BE2C (cell line): Measurements from ENCODE around the gene MED28.
A peak's percentile ranks its signal among the peaks of the same experiment; 100 is the strongest.

Source experiments
- DNase-seq: peaks from one replicate; pipeline ENCODE4 v3.0.0-alpha.2; 2020
- H3K27me3 ChIP-seq: fragments of 250-450 bp; sonication (Bioruptor Pico); 2 replicates; pipeline ENCODE4 v1.5.1; 2020; ENCODE audit warnings: mild to moderate bottlenecking
- H3K36me3 ChIP-seq: fragments of 250-450 bp; sonication (Bioruptor Pico); 2 replicates; pipeline ENCODE4 v1.5.1; 2020; ENCODE audit warnings: mild to moderate bottlenecking
- H3K4me1 ChIP-seq: fragments of 250-450 bp; sonication (Bioruptor Pico); 2 replicates; pipeline ENCODE4 v1.5.1; 2020
- H3K4me3 ChIP-seq: 2 replicates; pipeline ENCODE4 v1.5.1; 2011; ENCODE audit warnings: low read depth, low read length
- H3K9me3 ChIP-seq: fragments of 250-450 bp; sonication (Bioruptor Pico); 2 replicates; pipeline ENCODE4 v1.5.1; 2020
- CTCF ChIP-seq: IDR thresholded peaks from 2 replicates; pipeline ENCODE4 v1.5.1; 2012; ENCODE audit warnings: mild to moderate bottlenecking, low read depth, low read length

Gene MED28

GRCh38 chr4:17613761-17614415 lies 553 bp upstream of the MED28 start:
- DNase-seq: peak; percentile 28
- no peaks in the 10 kb centered on the region for H3K4me1 ChIP-seq

DNA sequence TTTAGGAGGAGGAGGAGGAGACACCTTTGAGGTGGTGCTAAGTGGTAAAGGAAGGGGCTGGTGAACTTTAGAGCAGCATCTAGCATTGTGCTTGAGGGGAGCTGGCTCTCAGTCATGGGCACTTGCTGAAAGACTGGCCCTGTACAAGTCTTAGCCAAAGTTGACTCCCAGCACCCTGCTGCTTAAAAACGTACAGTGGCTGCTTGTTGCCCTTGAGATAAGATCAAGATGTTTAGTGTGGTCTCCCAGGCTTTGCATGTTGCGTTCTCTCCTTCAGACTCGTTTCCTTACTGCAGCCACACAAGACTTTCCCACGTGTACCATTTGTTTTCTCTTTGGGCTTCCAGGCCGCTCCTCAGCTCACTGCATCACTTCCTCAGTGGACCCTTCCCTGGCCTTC lies 1.8 kb downstream of the MED28 start:
- Histone ChIP-seq H3K9me3 (no peaks in the 10 kb centered on the region), H3K36me3 (peaks cover 31% of the 10 kb centered on the region), H3K4me3 (no peak overlapping the region), H3K27me3 (no peaks in the 10 kb centered on the region), H3K4me1 (no peaks in the 10 kb centered on the region)
- no peak for TF ChIP-seq CTCF
- no peak for DNase-seq

More at GRCh38 chr4:17613761-17614415, 553 bp upstream of the MED28 start:
- Histone ChIP-seq H3K4me3 (peak overlapping the region; percentile 98), H3K27me3 (no peaks in the 10 kb centered on the region), H3K9me3 (no peaks in the 10 kb centered on the region), H3K36me3 (peaks cover 16% of the 10 kb centered on the region)
- no peak for TF ChIP-seq CTCF

- Histone ChIP-seq H3K36me3 (peaks cover 55% of the 10 kb centered on the region), H3K4me3 (no peak overlapping the region), H3K27me3 (no peaks in the 10 kb centered on the region), H3K4me1 (no peaks in the 10 kb centered on the region), H3K9me3 (no peaks in the 10 kb centered on the region)
- no peak for DNase-seq
- TF ChIP-seq CTCF: no peak
These were observed 4.5 kb downstream of the MED28 start for GRCh38 chr4:17618926-17619325.

GRCh38 chr4:17619416-17620105 lies 5.1 kb downstream of the MED28 start:
- Histone ChIP-seq H3K4me1 (no peaks in the 10 kb centered on the region), H3K36me3 (peaks cover 61% of the 10 kb centered on the region), H3K9me3 (no peaks in the 10 kb centered on the region), H3K4me3 (no peak overlapping the region), H3K27me3 (no peaks in the 10 kb centered on the region)
- no peak for TF ChIP-seq CTCF
- no peak for DNase-seq

GRCh38 chr4:17623451-17624001 lies 9.1 kb downstream of the MED28 start:
- H3K36me3 ChIP-seq: peaks cover 84% of the 10 kb centered on the region
- no peak for DNase-seq
- H3K4me1 ChIP-seq: no peaks in the 10 kb centered on the region
- no peaks in the 10 kb centered on the region for H3K9me3 ChIP-seq
- no peak for TF ChIP-seq CTCF
- H3K27me3 ChIP-seq: no peaks in the 10 kb centered on the region
- H3K4me3 ChIP-seq: no peak overlapping the region

DNA sequence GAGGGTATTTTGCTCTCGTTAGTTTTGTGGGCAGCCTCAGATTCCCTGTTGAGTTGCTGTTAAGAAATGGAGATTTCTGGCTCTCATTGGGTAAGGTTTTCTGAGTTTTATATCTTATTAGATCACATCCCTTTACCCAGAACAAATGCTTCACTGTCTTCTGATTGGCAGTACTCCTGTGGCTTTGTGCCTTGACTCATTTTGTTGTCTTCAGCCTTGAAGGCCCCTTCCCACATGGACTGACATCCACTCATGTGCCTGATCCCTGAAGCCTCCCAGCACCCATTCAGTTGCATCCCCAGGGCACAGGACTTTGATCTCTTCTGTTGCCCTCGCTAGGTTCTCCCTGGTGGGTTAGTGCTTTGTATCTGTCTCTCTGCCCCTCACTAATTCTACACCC lies 10.4 kb downstream of the MED28 start:
- Histone ChIP-seq H3K4me1 (no peaks in the 10 kb centered on the region), H3K27me3 (no peaks in the 10 kb centered on the region), H3K4me3 (no peak overlapping the region), H3K9me3 (no peaks in the 10 kb centered on the region), H3K36me3 (peaks cover 94% of the 10 kb centered on the region)
- no peak for DNase-seq
- TF ChIP-seq CTCF: no peak
